GM12878 (cell line): ENCODE data around the gene TSKU. TPM values are rescaled to one million over a fixed set of nuclear protein-coding genes. Genes with fewer than 3 reads are reported as not detected.

Source experiments
- ATAC-seq: fragments of 200-7000 bp; cut with Tn5 transposase; 3 replicates; pipeline ENCODE4 v1.9.1; 2020; ENCODE audit warnings: mild to moderate bottlenecking, moderate library complexity
- BruUV-seq: library from RNA; stranded (reverse); fragments of 400-500 nt; replicated peaks from 2 replicates; lab custom pipeline; 2021; lab: Mats Ljungman, UMichigan
- CTCF ChIA-PET: fragments of 300-600 bp; sonication (Branson Sonifier 250); formaldehyde crosslinking; extraction: SDS; loops from one replicate; lab custom pipeline; 2021; ENCODE audit warnings: inconsistent platforms; lab: Yijun Ruan, JAX
- POLR2A ChIA-PET: fragments of 350-600 bp; formaldehyde crosslinking; extraction: SDS; loops from one replicate; lab custom pipeline; 2021; ENCODE audit warnings: inconsistent platforms; lab: Charles Lee
- RAD21 ChIA-PET: fragments of 300-600 bp; sonication (Branson Sonifier 250); formaldehyde crosslinking; loops from one replicate; lab custom pipeline; 2023; ENCODE audit warnings: antibody characterized with exemption; ENCODE audit not compliant: unreplicated experiment; lab: Charles Lee
- SMC1A ChIA-PET: fragments of 300-600 bp; sonication (Branson Sonifier 250); formaldehyde crosslinking; loops from one replicate; lab custom pipeline; 2023; ENCODE audit not compliant: unreplicated experiment, uncharacterized antibody; lab: Charles Lee
- DNase-seq: peaks from one replicate; pipeline ENCODE4 v3.0.0-alpha.2; 2011; ENCODE audit warnings: low read depth, low spot score
- FAIRE-seq: peaks from 3 replicates; lab custom pipeline; 2011; peaks lifted over from hg19 to GRCh38; lab: Jason Lieb, UNC
- H2AFZ ChIP-seq: 2 replicates; pipeline ENCODE4 v1.6.0; 2011; ENCODE audit warnings: low read depth, low read length, control low read depth; ENCODE audit not compliant: control insufficient read depth
- H3K27ac ChIP-seq: 2 replicates; pipeline ENCODE4 v1.5.1; 2011; ENCODE audit warnings: control low read depth; ENCODE audit not compliant: control insufficient read depth, insufficient read depth
- H3K27me3 ChIP-seq, 2 experiments: replicated peaks in 1 of 2; 2 replicates each; pipeline versions ENCODE4 v1.6.0 to v1.6.1; 2011; ENCODE audit warnings: low read length in 1 of 2; ENCODE audit not compliant: control insufficient read depth in 2 of 2, insufficient read depth in 2 of 2
- H3K36me3 ChIP-seq, 2 experiments: 2 replicates each; pipeline ENCODE4 v1.5.1; 2011; ENCODE audit warnings: low read length in 1 of 2; ENCODE audit not compliant: control insufficient read depth in 2 of 2, insufficient read depth in 2 of 2
- H3K4me1 ChIP-seq: 2 replicates; pipeline ENCODE4 v1.6.1; 2011; ENCODE audit warnings: mild to moderate bottlenecking, low read length, moderate library complexity, mixed read lengths; ENCODE audit not compliant: control insufficient read depth, insufficient read depth
- H3K4me2 ChIP-seq: 2 replicates; pipeline ENCODE4 v1.6.0; 2011; ENCODE audit warnings: control low read depth; ENCODE audit not compliant: control insufficient read depth, insufficient read depth
- H3K4me3 ChIP-seq: fragments of 200-600 bp; sonication (generic); 2 replicates; pipeline ENCODE4 v1.5.1; 2016
- H3K79me2 ChIP-seq: 2 replicates; pipeline ENCODE4 v1.6.0; 2011; ENCODE audit warnings: low read length; ENCODE audit not compliant: control insufficient read depth, insufficient read depth
- H3K9ac ChIP-seq: 2 replicates; pipeline ENCODE4 v1.8.0; 2011; ENCODE audit warnings: low read length, control low read depth, mixed read lengths; ENCODE audit not compliant: control insufficient read depth, insufficient read depth
- H3K9me3 ChIP-seq: replicated peaks from 3 replicates; pipeline ENCODE4 v1.5.1; 2011; ENCODE audit warnings: mild to moderate bottlenecking, low read length; ENCODE audit not compliant: control insufficient read depth, insufficient read depth
- H4K20me1 ChIP-seq: 2 replicates; pipeline ENCODE4 v1.6.0; 2011; ENCODE audit not compliant: control insufficient read depth, insufficient read depth
- CHD4 ChIP-seq: fragments of 200-600 bp; sonication (generic); IDR thresholded peaks from 2 replicates; pipeline ENCODE4 v1.6.1; 2016; ENCODE audit warnings: mild to moderate bottlenecking
- EZH2 ChIP-seq: IDR thresholded peaks from 2 replicates; pipeline ENCODE4 v1.6.1; 2012; ENCODE audit warnings: low read depth, mild to moderate bottlenecking, control low read depth, inconsistent platforms, low read length, borderline replicate concordance; ENCODE audit not compliant: control insufficient read depth
- NR2C1 ChIP-seq: fragments of 450-650 bp; IDR thresholded peaks from 2 replicates; pipeline ENCODE4 v1.6.1; 2017; ENCODE audit warnings: antibody characterized with exemption, mild to moderate bottlenecking, moderate library complexity
- NRF1 ChIP-seq: conservative IDR thresholded peaks from 2 replicates; pipeline ENCODE4 v1.6.1; 2011; ENCODE audit warnings: mild to moderate bottlenecking, low read depth, low read length, improper control_type of control experiment
- RAD51 ChIP-seq: fragments of 450-650 bp; IDR thresholded peaks from 2 replicates; pipeline ENCODE4 v1.6.1; 2016; ENCODE audit warnings: moderate library complexity, mild to moderate bottlenecking, inconsistent platforms
- STAT3 ChIP-seq: IDR thresholded peaks from 2 replicates; pipeline ENCODE4 v1.6.1; 2011; ENCODE audit warnings: low read depth, low read length, improper control_type of control experiment
- ZNF24 ChIP-seq: fragments of 450-650 bp; IDR thresholded peaks from 2 replicates; pipeline ENCODE4 v1.6.1; 2017; ENCODE audit warnings: antibody characterized with exemption, mild to moderate bottlenecking
- WGBS: methylation state at CpG from one replicate; pipeline ENCODE4 v1.1.6; 2016; ENCODE audit warnings: low lambda C conversion rate; ENCODE audit not compliant: insufficient replicate concordance, insufficient coverage; ENCODE audit errors: missing lambda C conversion rate; 5-methylcytosine and 5-hydroxymethylcytosine counted together
- in situ Hi-C: fragments of 300-500 bp; cut with MboI; formaldehyde crosslinking; loops from 9 replicates; pipeline ENCODE4 v1.14.3; 2018; ENCODE audit warnings: mixed read lengths
- intact Hi-C: fragments of 100-400 bp; cut with micrococcal nuclease; formaldehyde crosslinking; loops from one replicate; pipeline ENCODE4 v1.14.2; 2022; ENCODE audit not compliant: unreplicated experiment
- polyA plus RNA-seq, 11 experiments: library from polyadenylated mRNA; depleted of rRNA in 4 of 11; unstranded in 6 of 11; stranded (reverse) in 5 of 11; fragments of >200 nt; fragmentation: Nextera tagmentation in 4 of 11; fragmentation: Illumina TruSeq in 1 of 11; extraction: Ambion mirVana in 4 of 11; extraction: Trizol in 1 of 11; gene quantifications; 1 replicate in 1 of 11; 2 replicates in 10 of 11; pipeline versions ENCODE4 v1.2.1 to v1.2.3, GENCODE V29; 2011 to 2016; ENCODE audit warnings: inconsistent platforms in 2 of 11, missing spikeins in 2 of 11, low read depth in 1 of 11
- total RNA-seq, 4 experiments: library from RNA; depleted of rRNA in 3 of 4; stranded (reverse); fragments of >200 nt in 3 of 4; fragmentation: Illumina TruSeq in 1 of 4; extraction: Trizol in 1 of 4; gene quantifications; 2 replicates each; pipeline versions ENCODE4 v1.2.1 to v1.2.3, GENCODE V29; 2013 to 2021
- TF ChIP-seq, protein P1 (sequence below): IDR thresholded peaks from 2 replicates; pipeline ENCODE4 v1.6.1; 2011; ENCODE audit warnings: low read depth, mild to moderate bottlenecking, low read length, moderate library complexity, borderline replicate concordance; ENCODE audit errors: extremely low read depth
- TF ChIP-seq, protein P2 (sequence below): fragments of 450-650 bp; IDR thresholded peaks from 2 replicates; pipeline ENCODE4 v1.6.1; 2017; ENCODE audit warnings: antibody characterized with exemption, mild to moderate bottlenecking, moderate library complexity

Gene TSKU
- total and polyA plus RNA-seq, 10 of the 15 experiments (the other 5 are each of a cell fraction or from before 2014, with no cell fraction given): 0.04 to 1.5 (median 0.62) TPM

DNA sequence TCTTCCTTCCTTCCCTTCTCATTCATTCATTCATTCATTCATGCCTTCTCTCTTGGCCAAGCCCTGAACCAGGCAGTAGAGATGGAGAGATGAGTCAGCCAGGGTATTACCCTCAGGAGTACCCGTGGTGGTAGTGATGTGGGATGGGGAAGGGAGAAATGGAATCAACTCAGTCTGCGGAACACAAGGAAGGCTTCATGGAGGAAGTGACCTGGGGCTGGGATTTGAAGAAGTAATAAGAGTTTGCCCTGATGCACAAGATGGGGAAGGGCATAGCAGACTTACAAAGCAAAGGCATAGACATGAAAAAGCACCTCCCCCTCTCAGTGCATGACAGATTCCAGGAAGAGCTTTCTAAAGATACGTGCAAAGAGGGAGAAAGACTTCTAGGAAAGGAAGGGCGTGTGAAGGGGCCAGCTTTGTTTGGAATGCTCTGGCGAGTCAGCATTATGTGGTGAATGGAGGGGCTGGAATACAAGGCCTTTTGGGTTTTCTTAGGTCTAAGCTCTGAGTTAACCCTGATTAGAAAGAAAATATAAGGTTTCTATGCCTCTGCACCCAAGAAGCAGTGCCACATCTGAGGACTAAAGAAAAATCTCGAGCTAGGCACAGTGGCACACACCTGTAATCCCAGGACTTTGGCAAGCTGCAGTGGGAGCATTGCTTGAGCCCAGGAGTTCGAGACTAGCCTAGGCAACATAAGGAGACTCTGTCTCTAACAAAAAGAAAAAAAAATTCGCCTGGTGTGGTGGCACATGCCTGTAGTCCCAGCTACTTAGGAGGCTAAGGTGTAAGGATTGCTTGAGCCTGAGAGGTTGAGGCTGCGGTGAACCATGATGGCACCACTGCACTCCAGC is 41.2 kb downstream of the TSKU start:
- FAIRE-seq: no peak
- ChIA-PET SMC1A (interaction anchor here (1.0 kb wide), 1 partner anchor 13 kb away, joined by 3 read pairs; no protein-coding TSS in a partner anchor), POLR2A (no interaction called here), RAD21 (no interaction called here), CTCF (interaction anchor here (1.0 to 1.2 kb wide), 2 partner anchors 95 to 96 kb away, joined by 3 to 5 read pairs; no protein-coding TSS in a partner anchor)
- no peaks in the 10 kb centered on the region for H4K20me1 ChIP-seq
- TF ChIP-seq, protein P1, sequence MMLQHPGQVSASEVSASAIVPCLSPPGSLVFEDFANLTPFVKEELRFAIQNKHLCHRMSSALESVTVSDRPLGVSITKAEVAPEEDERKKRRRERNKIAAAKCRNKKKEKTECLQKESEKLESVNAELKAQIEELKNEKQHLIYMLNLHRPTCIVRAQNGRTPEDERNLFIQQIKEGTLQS: no peak
- TF ChIP-seq NRF1: no peak
- no peak for TF ChIP-seq NR2C1
- no peak for TF ChIP-seq CHD4
- TF ChIP-seq ZNF24: no peak
- TF ChIP-seq RAD51: no peak
- TF ChIP-seq, protein P2, sequence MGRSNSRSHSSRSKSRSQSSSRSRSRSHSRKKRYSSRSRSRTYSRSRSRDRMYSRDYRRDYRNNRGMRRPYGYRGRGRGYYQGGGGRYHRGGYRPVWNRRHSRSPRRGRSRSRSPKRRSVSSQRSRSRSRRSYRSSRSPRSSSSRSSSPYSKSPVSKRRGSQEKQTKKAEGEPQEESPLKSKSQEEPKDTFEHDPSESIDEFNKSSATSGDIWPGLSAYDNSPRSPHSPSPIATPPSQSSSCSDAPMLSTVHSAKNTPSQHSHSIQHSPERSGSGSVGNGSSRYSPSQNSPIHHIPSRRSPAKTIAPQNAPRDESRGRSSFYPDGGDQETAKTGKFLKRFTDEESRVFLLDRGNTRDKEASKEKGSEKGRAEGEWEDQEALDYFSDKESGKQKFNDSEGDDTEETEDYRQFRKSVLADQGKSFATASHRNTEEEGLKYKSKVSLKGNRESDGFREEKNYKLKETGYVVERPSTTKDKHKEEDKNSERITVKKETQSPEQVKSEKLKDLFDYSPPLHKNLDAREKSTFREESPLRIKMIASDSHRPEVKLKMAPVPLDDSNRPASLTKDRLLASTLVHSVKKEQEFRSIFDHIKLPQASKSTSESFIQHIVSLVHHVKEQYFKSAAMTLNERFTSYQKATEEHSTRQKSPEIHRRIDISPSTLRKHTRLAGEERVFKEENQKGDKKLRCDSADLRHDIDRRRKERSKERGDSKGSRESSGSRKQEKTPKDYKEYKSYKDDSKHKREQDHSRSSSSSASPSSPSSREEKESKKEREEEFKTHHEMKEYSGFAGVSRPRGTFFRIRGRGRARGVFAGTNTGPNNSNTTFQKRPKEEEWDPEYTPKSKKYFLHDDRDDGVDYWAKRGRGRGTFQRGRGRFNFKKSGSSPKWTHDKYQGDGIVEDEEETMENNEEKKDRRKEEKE: no peak
- no peak for TF ChIP-seq STAT3
- no peak for TF ChIP-seq EZH2
- no TSS peak for BruUV-seq
- WGBS: 19% methylated on average over 9 of the region's 9 CpGs
- intact Hi-C loops (no loop called here), in situ Hi-C loops (no loop called here)
- no peak for ATAC-seq
- no peaks in the 10 kb centered on the region; the same call in 2 of the 3 replicates for H3K9me3 ChIP-seq
- no peaks in the 10 kb centered on the region for H3K79me2 ChIP-seq
- H3K27ac ChIP-seq: no peak overlapping the region
- no peaks in the 10 kb centered on the region for H3K27me3 ChIP-seq
- no peaks in the 10 kb centered on the region for H3K4me1 ChIP-seq
- H2AFZ ChIP-seq: no peak overlapping the region
- DNase-seq: no peak
- no peaks in the 10 kb centered on the region for H3K36me3 ChIP-seq
- no peak overlapping the region for H3K4me2 ChIP-seq
- H3K9ac ChIP-seq: no peak overlapping the region
- H3K4me3 ChIP-seq: no peak overlapping the region
